ENCODE measurements around the gene ODC1.
"Not testable (repeated sequence)": the region's sequence is repeated elsewhere in the genome, so short reads cannot be mapped to it uniquely, and the experiment has no call there.

Gene ODC1

DNA sequence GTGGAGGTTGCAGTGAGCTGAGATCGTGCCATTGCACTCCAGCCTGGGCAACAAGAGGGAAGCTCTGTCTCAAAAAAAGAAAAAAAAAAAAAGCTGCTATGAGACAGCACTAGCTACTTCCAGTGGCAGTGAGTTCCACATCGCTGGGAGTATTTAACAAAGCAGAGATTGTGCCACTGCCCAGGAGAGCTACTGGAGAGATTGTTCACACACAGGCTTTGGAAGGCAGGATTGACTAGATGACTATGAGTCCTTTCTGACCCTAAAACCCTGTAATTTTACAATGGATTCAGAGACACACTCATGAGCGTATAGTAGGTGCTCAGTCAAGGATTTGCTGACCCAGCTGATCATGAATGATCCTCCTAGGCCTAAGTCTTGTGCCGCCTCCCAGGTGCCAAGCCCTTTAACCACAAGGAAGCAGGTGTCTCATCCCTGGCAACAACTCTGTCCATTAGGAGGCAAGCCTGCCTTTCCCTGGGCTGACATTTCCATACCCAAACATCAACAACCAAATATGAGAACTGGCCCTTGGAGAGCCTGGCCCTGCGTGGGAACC is 45.0 kb upstream of the ODC1 start:
- no peak overlapping the region for H3K4me3 ChIP-seq (ENCODE audit: low read length)
- DNase-seq (ENCODE audit: low read depth), result no peak
- no peak for TF ChIP-seq CTCF (conservative IDR thresholded peaks at IDR 0.05; ENCODE audit: low read depth, low read length)

DNA sequence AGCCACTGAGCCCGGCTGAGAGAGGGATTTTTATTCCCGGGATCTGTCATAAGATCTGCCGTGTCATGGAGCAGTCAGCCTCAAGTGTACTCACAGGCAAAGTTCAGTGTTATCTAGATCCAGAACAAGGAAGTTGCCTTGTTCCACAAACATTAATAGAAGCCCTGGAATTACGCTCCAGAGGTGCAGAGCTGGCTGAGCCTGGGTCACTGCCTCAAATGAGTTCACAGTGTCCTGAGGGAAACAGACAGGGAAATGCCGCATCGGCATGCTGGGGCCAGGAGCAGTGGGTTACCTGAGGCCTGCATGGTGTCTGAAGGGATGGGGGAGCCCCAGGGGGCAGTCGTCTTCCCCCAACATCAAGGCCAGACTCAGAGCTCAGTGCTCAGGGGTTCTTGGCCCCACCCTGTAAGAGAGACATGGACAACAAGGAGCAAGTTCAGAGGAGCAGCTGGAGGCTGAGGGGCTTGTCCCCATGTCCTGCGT is 42.7 kb upstream of the ODC1 start:
- TF ChIP-seq CTCF (conservative IDR thresholded peaks at IDR 0.05; ENCODE audit: low read depth, low read length), result no peak
- DNase-seq (ENCODE audit: low read depth), result no peak
- H3K4me3 ChIP-seq (ENCODE audit: low read length), result no peak overlapping the region

DNA sequence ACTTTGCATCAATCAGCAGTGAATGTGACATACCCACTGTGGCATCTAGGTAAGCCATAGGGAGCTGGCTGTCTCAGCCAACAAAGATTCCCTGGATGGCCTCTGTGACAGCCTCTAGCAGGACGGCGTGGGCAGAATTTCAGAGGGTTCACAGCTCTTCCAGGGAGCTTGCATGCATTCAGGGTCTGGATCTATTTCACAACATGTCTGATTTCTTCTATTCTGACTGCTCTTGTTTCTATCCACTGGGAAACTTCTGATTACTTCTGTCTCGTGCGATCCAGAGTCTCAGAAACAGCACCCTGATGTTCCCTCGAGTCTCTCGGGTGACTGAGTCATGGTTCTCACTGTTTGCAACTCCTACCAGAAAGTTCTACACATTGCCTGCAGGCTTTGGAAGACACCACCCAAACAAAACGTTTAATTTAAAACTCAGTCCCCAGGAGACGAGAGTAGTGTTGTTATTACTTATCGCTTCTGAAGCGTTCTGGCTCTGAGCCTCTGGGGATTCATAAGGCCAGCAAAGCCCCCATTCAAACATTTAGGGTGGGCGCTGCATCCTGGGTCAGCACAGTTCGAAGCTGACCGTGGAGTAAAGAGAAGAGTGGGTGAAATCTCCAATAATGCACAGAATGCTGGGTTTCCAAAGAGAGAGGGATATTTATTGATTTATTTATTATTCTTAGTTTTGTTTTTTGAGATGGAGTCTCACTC is 41.9 kb upstream of the ODC1 start:
- no peak for DNase-seq (ENCODE audit: low read depth)
- no peak for TF ChIP-seq CTCF (conservative IDR thresholded peaks at IDR 0.05; ENCODE audit: low read depth, low read length)
- no peak overlapping the region for H3K4me3 ChIP-seq (ENCODE audit: low read length)

- DNase-seq (ENCODE audit: low read depth); H3K4me3 ChIP-seq (ENCODE audit: low read length): not testable (repeated sequence)
Measured at GRCh38 chr2:10488142-10488541, 40.0 kb upstream of the ODC1 start.

DNA sequence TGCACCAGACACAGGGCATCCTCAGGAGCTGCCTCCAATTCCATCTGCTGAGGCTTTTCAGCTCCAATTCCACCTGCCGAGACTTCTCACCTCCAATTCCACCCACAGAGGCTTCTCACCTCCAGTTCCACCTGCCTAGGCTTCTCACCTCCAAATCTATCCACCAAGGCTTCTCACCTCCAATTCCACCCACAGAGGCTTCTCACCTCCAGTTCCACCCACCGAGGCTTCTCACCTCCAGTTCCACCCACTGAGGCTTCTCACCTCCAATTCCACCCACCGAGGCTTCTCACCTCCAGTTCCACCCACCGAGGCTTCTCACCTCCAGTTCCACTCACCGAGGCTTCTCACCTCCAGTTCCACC is 39.6 kb upstream of the ODC1 start:
- not testable (repeated sequence) for DNase-seq (ENCODE audit: low read depth); H3K4me3 ChIP-seq (ENCODE audit: low read length)

- DNase-seq (ENCODE audit: low read depth), result no peak
Measured at GRCh38 chr2:10487081-10487740, 39.1 kb upstream of the ODC1 start.

DNA sequence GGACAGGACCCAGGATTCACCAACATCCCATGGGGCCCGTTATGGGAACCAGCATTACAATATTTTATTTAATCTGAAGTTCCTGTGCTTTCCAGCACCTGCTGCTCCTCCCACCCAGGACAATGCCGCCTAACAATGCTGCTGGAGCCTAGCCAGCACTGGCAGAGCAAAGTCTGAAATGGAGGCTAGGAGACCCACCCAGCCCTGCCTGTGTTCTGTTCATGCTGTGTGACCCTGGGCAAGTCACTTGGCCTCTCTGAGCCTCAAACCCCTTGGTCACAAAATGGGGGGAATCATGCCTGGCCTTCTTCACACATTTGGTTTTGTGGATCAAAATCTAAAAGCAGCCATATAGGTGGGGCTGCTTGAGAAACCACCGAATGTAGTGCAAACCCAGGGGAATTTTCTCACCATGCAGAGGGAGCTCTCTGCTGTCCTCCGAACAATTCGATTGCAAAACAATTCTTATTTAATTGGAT is 38.5 kb upstream of the ODC1 start:
- no peak for TF ChIP-seq CTCF (conservative IDR thresholded peaks at IDR 0.05; ENCODE audit: low read depth, low read length)
- no peak for DNase-seq (ENCODE audit: low read depth)
- H3K4me3 ChIP-seq (ENCODE audit: low read length), result no peak overlapping the region

More at GRCh38 chr2:10487081-10487740, 39.1 kb upstream of the ODC1 start:
- no peak for TF ChIP-seq CTCF (conservative IDR thresholded peaks at IDR 0.05; ENCODE audit: low read depth, low read length)
- H3K4me3 ChIP-seq (ENCODE audit: low read length), result no peak overlapping the region

DNA sequence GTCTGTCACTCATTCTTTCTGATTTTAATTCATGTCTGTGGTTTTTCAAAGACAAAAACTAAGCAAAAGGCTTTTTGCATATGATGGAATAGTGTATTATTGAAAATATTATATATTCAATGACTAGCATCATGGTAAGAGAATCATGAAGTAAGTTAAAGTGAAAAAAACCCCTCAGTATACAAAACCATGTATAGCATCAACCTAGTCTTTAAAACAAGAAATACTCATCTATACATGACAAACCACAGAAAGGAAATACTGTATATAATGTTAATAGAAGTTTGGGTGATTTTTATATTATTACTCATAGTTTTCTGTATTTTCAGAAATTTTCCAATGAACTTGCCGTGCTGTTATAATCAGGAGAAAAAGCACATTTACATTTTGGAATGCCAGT is 38.0 kb upstream of the ODC1 start:
- no peak for DNase-seq (ENCODE audit: low read depth)
- H3K4me3 ChIP-seq (ENCODE audit: low read length), result no peak overlapping the region
- TF ChIP-seq CTCF (conservative IDR thresholded peaks at IDR 0.05; ENCODE audit: low read depth, low read length), result no peak

Measured in retinal pigment epithelial cell (primary cell).